ENCODE data around the gene PCK2.

PCK2 gene

DNA sequence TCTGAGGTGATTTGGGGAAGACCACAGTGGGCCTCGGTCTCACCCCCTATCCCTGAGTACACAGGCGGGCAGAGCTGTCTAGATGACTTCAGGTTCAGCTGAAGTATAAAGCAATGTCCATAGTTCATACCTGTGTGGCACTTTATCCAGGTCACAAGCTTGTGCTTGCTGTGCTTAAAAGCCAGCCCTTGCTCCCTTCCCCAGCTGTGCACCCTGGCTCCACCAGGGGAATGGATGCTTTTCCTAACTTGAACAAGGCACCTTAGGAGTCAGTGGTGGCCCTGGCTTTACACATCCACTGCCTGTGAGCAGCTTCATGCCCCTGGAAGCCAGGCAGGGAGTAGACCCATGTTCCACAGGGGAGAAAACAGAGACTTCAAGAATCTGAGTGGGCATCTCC, 36.8 kb upstream of the PCK2 start:
- Mint-ChIP-seq H3K27ac (no peak overlapping the region), H3K36me3 (ENCODE audit: low read depth) (no peaks in the 10 kb centered on the region), H3K4me1 (peaks cover 31% of the 10 kb centered on the region), H3K27me3 (ENCODE audit: low read depth, poor library complexity) (peaks cover 27% of the 10 kb centered on the region), H3K4me3 (no peak overlapping the region), H3K9me3 (no peaks in the 10 kb centered on the region)
- no peak for DNase-seq
- TF ChIP-seq, protein P1, sequence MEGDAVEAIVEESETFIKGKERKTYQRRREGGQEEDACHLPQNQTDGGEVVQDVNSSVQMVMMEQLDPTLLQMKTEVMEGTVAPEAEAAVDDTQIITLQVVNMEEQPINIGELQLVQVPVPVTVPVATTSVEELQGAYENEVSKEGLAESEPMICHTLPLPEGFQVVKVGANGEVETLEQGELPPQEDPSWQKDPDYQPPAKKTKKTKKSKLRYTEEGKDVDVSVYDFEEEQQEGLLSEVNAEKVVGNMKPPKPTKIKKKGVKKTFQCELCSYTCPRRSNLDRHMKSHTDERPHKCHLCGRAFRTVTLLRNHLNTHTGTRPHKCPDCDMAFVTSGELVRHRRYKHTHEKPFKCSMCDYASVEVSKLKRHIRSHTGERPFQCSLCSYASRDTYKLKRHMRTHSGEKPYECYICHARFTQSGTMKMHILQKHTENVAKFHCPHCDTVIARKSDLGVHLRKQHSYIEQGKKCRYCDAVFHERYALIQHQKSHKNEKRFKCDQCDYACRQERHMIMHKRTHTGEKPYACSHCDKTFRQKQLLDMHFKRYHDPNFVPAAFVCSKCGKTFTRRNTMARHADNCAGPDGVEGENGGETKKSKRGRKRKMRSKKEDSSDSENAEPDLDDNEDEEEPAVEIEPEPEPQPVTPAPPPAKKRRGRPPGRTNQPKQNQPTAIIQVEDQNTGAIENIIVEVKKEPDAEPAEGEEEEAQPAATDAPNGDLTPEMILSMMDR (IDR thresholded peaks at IDR 0.05), result no peak

- H3K4me3 Mint-ChIP-seq, result no peak overlapping the region
- peaks cover 28% of the 10 kb centered on the region for H3K4me1 Mint-ChIP-seq
Measured at GRCh38 chr14:24057867-24058259, 36.2 kb upstream of the PCK2 start.

DNA sequence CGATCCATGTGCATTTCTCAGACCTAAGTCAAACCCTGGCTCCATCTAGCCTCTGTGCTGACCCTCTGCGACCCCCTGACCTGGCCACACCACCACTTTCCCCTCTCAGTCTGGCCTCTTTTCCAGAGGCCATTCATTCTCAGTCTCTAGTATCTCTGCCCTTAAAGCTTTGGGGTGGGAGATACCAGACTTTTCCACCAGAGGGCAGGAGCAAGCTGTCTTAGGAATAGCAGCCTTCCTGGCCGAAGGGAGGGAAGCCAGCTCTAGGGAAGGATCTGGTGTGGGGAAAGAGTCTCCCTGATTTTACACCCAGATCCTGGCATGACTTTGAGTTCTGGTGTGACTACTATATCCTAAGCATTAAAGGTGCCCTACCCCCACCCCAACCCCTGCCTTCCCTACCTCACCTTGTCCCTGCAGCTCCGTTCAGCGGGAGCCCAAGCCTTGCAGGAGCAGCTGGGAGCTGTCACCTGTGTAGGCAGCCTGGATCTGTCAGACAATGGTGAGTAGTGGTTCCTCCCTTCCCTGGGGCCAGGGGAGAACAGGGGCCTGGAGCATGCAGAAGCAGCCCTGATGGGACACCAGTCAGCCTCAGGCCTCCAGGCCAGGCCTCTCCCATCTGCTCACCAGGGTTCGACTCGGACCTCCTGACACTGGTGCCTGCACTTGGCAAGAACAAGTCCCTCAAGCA, 35.7 kb upstream of the PCK2 start:
- Mint-ChIP-seq H3K4me1 (peaks cover 22% of the 10 kb centered on the region), H3K27ac (no peak overlapping the region), H3K27me3 (ENCODE audit: low read depth, poor library complexity) (peaks cover 17% of the 10 kb centered on the region), H3K9me3 (no peaks in the 10 kb centered on the region), H3K36me3 (ENCODE audit: low read depth) (no peaks in the 10 kb centered on the region), H3K4me3 (no peak overlapping the region)
- DNase-seq, result peak; percentile 42
- TF ChIP-seq, protein P1 (IDR thresholded peaks at IDR 0.05), result peak; percentile 59

More at GRCh38 chr14:24057867-24058259, 36.2 kb upstream of the PCK2 start:
- no peaks in the 10 kb centered on the region for H3K9me3 Mint-ChIP-seq
- no peak overlapping the region for H3K27ac Mint-ChIP-seq
- no peaks in the 10 kb centered on the region for H3K36me3 Mint-ChIP-seq (ENCODE audit: low read depth)
- no peak for DNase-seq
- H3K27me3 Mint-ChIP-seq (ENCODE audit: low read depth, poor library complexity), result peaks cover 22% of the 10 kb centered on the region
- TF ChIP-seq, protein P1 (IDR thresholded peaks at IDR 0.05), result no peak

- Mint-ChIP-seq H3K36me3 (ENCODE audit: low read depth) (no peaks in the 10 kb centered on the region), H3K4me3 (no peak overlapping the region), H3K27me3 (ENCODE audit: low read depth, poor library complexity) (peaks cover 12% of the 10 kb centered on the region), H3K9me3 (no peaks in the 10 kb centered on the region), H3K4me1 (peaks cover 22% of the 10 kb centered on the region), H3K27ac (no peak overlapping the region)
- no peak for DNase-seq
- TF ChIP-seq, protein P1 (IDR thresholded peaks at IDR 0.05), result no peak
Measured at GRCh38 chr14:24058951-24059475, 35.1 kb upstream of the PCK2 start.

DNA sequence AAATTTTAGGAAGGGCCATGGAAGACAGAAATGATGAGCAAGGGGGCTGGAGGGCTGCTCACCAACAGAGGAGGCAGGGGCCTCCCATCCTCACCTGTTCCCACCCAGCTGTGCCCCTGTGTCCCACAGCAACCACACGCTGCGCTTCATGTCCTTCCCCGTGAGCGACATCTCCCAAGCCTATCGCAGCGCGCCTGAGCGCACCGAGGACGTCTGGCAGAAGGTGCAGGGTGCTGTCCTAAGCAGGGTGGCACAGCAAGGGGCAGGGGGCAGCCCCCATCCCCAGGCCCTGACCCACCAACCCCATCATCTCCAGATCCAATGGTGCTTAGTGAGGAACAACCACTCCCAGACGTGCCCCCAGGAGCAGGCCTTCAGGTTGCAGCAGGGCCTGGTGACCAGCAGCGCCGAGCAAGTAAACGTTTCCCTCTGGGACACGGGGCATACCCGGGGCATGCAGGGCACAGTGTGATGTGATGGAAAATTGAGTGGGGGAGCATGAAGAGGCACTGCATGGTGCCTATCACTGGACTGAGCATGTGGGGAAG, 34.2 kb upstream of the PCK2 start:
- Mint-ChIP-seq H3K36me3 (ENCODE audit: low read depth) (no peaks in the 10 kb centered on the region), H3K27ac (no peak overlapping the region), H3K4me3 (no peak overlapping the region), H3K4me1 (peaks cover 26% of the 10 kb centered on the region), H3K9me3 (no peaks in the 10 kb centered on the region), H3K27me3 (ENCODE audit: low read depth, poor library complexity) (peaks cover 6% of the 10 kb centered on the region)
- TF ChIP-seq, protein P1 (IDR thresholded peaks at IDR 0.05), result no peak
- no peak for DNase-seq

DNA sequence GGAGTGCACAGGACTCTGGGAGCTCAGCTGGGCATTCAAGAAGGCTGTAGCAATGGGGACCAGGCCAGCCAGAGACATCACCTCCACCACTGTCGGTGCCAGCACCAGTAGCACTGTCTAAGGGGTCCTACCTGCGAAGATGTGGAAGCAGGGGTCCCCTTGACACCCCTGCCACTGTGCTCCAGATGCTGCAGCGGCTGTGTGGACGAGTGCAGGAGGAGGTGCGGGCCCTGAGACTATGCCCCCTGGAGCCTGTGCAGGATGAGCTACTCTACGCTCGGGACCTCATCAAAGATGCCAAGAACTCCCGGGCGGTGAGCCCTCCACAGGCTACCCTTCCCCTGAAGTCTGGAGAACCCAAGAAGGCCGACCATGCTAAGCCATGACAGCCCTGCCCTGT, 33.7 kb upstream of the PCK2 start:
- peaks cover 6% of the 10 kb centered on the region for H3K27me3 Mint-ChIP-seq (ENCODE audit: low read depth, poor library complexity)
- H3K9me3 Mint-ChIP-seq, result no peaks in the 10 kb centered on the region
- DNase-seq, result no peak
- H3K4me1 Mint-ChIP-seq, result peaks cover 26% of the 10 kb centered on the region
- H3K36me3 Mint-ChIP-seq (ENCODE audit: low read depth), result no peaks in the 10 kb centered on the region
- H3K4me3 Mint-ChIP-seq, result no peak overlapping the region
- TF ChIP-seq, protein P1 (IDR thresholded peaks at IDR 0.05), result no peak
- no peak overlapping the region for H3K27ac Mint-ChIP-seq

Data from nephron progenitor cell (in vitro differentiated cells).